Erythroblast (primary cell): Measurements from ENCODE around the gene SNRNP200.

Experiments used
- GATA1 ChIP-seq: IDR thresholded peaks from 2 replicates; pipeline ENCODE4 v1.6.1; 2011; ENCODE audit warnings: low read depth, mild to moderate bottlenecking, control low read depth, low read length, moderate library complexity
- POLR2A ChIP-seq: IDR thresholded peaks from 2 replicates; pipeline ENCODE4 v1.6.1; 2011; ENCODE audit warnings: mild to moderate bottlenecking, low read length

DNA sequence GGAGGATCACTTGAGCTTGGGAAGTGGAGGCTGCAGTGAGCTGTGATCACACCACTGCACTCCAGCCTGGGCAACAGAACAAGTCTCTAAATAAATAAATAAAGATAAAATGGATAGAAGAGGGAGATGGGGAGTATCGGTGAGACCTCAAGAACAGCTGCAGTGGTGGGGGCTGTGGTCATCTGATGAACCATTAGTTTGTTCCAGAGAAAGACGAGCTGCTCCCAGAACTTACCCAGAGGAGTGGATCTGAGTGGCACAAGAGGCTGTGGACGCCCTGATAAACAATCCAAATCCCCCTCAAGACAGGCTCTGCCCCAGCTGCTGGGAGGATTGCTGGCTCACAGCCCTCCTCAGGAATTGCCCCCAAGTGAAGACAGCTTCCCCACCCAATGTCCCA, 66.3 kb downstream of the SNRNP200 start:
- TF ChIP-seq POLR2A, result no peak
- no peak for TF ChIP-seq GATA1
